Keratinocyte (primary cell): ENCODE data around the gene SLC35G1. TPM values are rescaled to one million over a fixed set of nuclear protein-coding genes. Genes with fewer than 3 reads are reported as not detected.

Source experiments
- DNase-seq: peaks from one replicate; pipeline ENCODE4 v3.0.0-alpha.2; 2011; ENCODE audit warnings: low read depth, missing footprints, low spot score
- FAIRE-seq: peaks from 2 replicates; lab custom pipeline; 2011; peaks lifted over from hg19 to GRCh38; lab: Jason Lieb, UNC
- H2AFZ ChIP-seq: 2 replicates; pipeline ENCODE4 v1.6.0; 2012; ENCODE audit warnings: low read length, control low read depth, inconsistent platforms; ENCODE audit not compliant: control insufficient read depth
- H3K27ac ChIP-seq: 2 replicates; pipeline ENCODE4 v1.5.1; 2011; ENCODE audit warnings: low read length; ENCODE audit not compliant: control insufficient read depth, insufficient read depth
- H3K27me3 ChIP-seq: 3 replicates; pipeline ENCODE4 v1.6.0; 2011; ENCODE audit warnings: low read length; ENCODE audit not compliant: control insufficient read depth, insufficient read depth; ENCODE audit errors: extremely low read depth
- H3K36me3 ChIP-seq, 2 experiments: 2 replicates in 1 of 2; 3 replicates in 1 of 2; pipeline ENCODE4 v1.5.1; 2011; ENCODE audit warnings: low read length in 2 of 2, mild to moderate bottlenecking in 1 of 2; ENCODE audit not compliant: control insufficient read depth in 2 of 2, insufficient read depth in 2 of 2; ENCODE audit errors: extremely low read depth in 1 of 2
- H3K4me1 ChIP-seq: 3 replicates; pipeline ENCODE4 v1.5.1; 2011; ENCODE audit warnings: low read length; ENCODE audit not compliant: control insufficient read depth, insufficient read depth; ENCODE audit errors: extremely low read depth
- H3K4me2 ChIP-seq: 3 replicates; pipeline ENCODE4 v1.6.0; 2011; ENCODE audit warnings: low read depth, low read length; ENCODE audit not compliant: control insufficient read depth, insufficient read depth; ENCODE audit errors: extremely low read depth
- H3K4me3 ChIP-seq, 3 experiments: fragments of 200-600 bp in 1 of 3; sonication (generic) in 1 of 3; 2 replicates in 2 of 3; 3 replicates in 1 of 3; pipeline ENCODE4 v1.5.1; 2011 to 2016; ENCODE audit warnings: low read length in 3 of 3, mild to moderate bottlenecking in 3 of 3, control low read depth in 2 of 3, inconsistent platforms in 1 of 3, low read depth in 1 of 3, mixed read lengths in 1 of 3, mixed run types in 1 of 3, moderate library complexity in 1 of 3; ENCODE audit not compliant: control insufficient read depth in 2 of 3, insufficient read depth in 2 of 3; ENCODE audit errors: extremely low read depth in 1 of 3
- H3K79me2 ChIP-seq: 2 replicates; pipeline ENCODE4 v1.6.0; 2012; ENCODE audit warnings: low read length; ENCODE audit not compliant: control insufficient read depth, insufficient read depth
- H3K9ac ChIP-seq: 3 replicates; pipeline ENCODE4 v1.6.0; 2011; ENCODE audit warnings: low read length; ENCODE audit not compliant: control insufficient read depth, insufficient read depth; ENCODE audit errors: extremely low read depth
- H3K9me1 ChIP-seq: 3 replicates; pipeline ENCODE4 v1.6.0; 2011; ENCODE audit warnings: low read length; ENCODE audit not compliant: control insufficient read depth, insufficient read depth; ENCODE audit errors: extremely low read depth
- H3K9me3 ChIP-seq: 2 replicates; pipeline ENCODE4 v1.5.1; 2012; ENCODE audit warnings: low read depth, low read length; ENCODE audit not compliant: control insufficient read depth
- H4K20me1 ChIP-seq: 3 replicates; pipeline ENCODE4 v1.6.0; 2011; ENCODE audit warnings: low read length; ENCODE audit not compliant: control insufficient read depth, insufficient read depth; ENCODE audit errors: extremely low read depth
- CTCF ChIP-seq, 3 experiments: IDR thresholded peaks in 1 of 3; conservative IDR thresholded peaks in 1 of 3; optimal IDR thresholded peaks in 1 of 3; 2 replicates in 2 of 3; 3 replicates in 1 of 3; pipeline versions ENCODE3 to v1.5.1; 2011; ENCODE audit warnings: low read length in 3 of 3, mild to moderate bottlenecking in 3 of 3, moderate library complexity in 2 of 3, control low read depth in 1 of 3, inconsistent platforms in 1 of 3; ENCODE audit not compliant: insufficient read depth in 2 of 3; ENCODE audit errors: extremely low read depth in 1 of 3
- EZH2 ChIP-seq: IDR thresholded peaks from one replicate; pipeline ENCODE4 v1.6.1; 2012; ENCODE audit warnings: inconsistent platforms, mild to moderate bottlenecking, low read length, moderate library complexity
- dilution Hi-C: fragments of 300-500 bp; cut with MboI; formaldehyde crosslinking; loops from one replicate; pipeline ENCODE4 v1.7.0; 2020; ENCODE audit warnings: low sequenced_read_pairs; ENCODE audit not compliant: extremely low pct_ligation_motif_present
- polyA plus RNA-seq, 5 experiments: library from polyadenylated mRNA; depleted of rRNA in 3 of 5; stranded (reverse) in 3 of 5; stranded (forward) in 1 of 5; unstranded in 1 of 5; fragments of >200 nt; gene quantifications; 1 replicate in 1 of 5; 2 replicates in 3 of 5; 3 replicates in 1 of 5; pipeline versions ENCODE4 v1.2.1 to v1.2.3, GENCODE V29; 2011 to 2012; ENCODE audit warnings: missing spikeins in 2 of 5, low read depth in 1 of 5, low replicate concordance in 1 of 5

SLC35G1 gene
- polyA plus RNA-seq, 1 donor (not counting 4 experiments of a cell fraction or from before 2014, with no cell fraction given): 5.9 TPM

- Histone ChIP-seq H3K79me2 (no peaks in the 10 kb centered on the region), H3K9ac (no peak overlapping the region), H4K20me1 (no peaks in the 10 kb centered on the region), H3K9me3 (no peaks in the 10 kb centered on the region), H3K36me3 (no peaks in the 10 kb centered on the region), H3K27me3 (no peaks in the 10 kb centered on the region), H3K9me1 (no peaks in the 10 kb centered on the region), H3K4me1 (no peaks in the 10 kb centered on the region), H3K4me3 (no peak overlapping the region), H2AFZ (no peak overlapping the region), H3K4me2 (no peak overlapping the region), H3K27ac (no peak overlapping the region)
- TF ChIP-seq CTCF (optimal IDR thresholded peaks at IDR 0.05 in 1 of 3, IDR thresholded peaks at IDR 0.05 in 1 of 3, conservative IDR thresholded peaks at IDR 0.05 in 1 of 3; ENCODE audit: extremely low read depth in 1 of 3, insufficient read depth in 2 of 3, low read length in 3 of 3) (no peak), EZH2 (no peak)
- FAIRE-seq: no peak
- no peak for DNase-seq
- dilution Hi-C loops: no loop called here
These were observed 47.8 kb downstream of the SLC35G1 start for GRCh38 chr10:93941606-93942005.

GRCh38 chr10:93945819-93946218 is 52.0 kb downstream of the SLC35G1 start:
- H3K36me3 ChIP-seq: no peaks in the 10 kb centered on the region
- dilution Hi-C loops: no loop called here
- H3K4me3 ChIP-seq: no peak overlapping the region
- H4K20me1 ChIP-seq: no peaks in the 10 kb centered on the region
- no peak overlapping the region for H3K27ac ChIP-seq
- no peaks in the 10 kb centered on the region for H3K27me3 ChIP-seq
- H2AFZ ChIP-seq: no peak overlapping the region
- no peak overlapping the region for H3K9ac ChIP-seq
- H3K4me1 ChIP-seq: no peaks in the 10 kb centered on the region
- no peaks in the 10 kb centered on the region for H3K9me1 ChIP-seq
- no peaks in the 10 kb centered on the region for H3K9me3 ChIP-seq
- TF ChIP-seq EZH2: no peak
- no peak for TF ChIP-seq CTCF (optimal IDR thresholded peaks at IDR 0.05 in 1 of 3, IDR thresholded peaks at IDR 0.05 in 1 of 3, conservative IDR thresholded peaks at IDR 0.05 in 1 of 3; ENCODE audit: extremely low read depth in 1 of 3, insufficient read depth in 2 of 3, low read length in 3 of 3)
- FAIRE-seq (no peak), DNase-seq (no peak)
- no peak overlapping the region for H3K4me2 ChIP-seq
- H3K79me2 ChIP-seq: no peaks in the 10 kb centered on the region
